ENCODE data around the gene UBB.
"Not testable (repeated sequence)": the region's sequence is repeated elsewhere in the genome, so short reads cannot be mapped to it uniquely, and the experiment has no call there.

Gene UBB

DNA sequence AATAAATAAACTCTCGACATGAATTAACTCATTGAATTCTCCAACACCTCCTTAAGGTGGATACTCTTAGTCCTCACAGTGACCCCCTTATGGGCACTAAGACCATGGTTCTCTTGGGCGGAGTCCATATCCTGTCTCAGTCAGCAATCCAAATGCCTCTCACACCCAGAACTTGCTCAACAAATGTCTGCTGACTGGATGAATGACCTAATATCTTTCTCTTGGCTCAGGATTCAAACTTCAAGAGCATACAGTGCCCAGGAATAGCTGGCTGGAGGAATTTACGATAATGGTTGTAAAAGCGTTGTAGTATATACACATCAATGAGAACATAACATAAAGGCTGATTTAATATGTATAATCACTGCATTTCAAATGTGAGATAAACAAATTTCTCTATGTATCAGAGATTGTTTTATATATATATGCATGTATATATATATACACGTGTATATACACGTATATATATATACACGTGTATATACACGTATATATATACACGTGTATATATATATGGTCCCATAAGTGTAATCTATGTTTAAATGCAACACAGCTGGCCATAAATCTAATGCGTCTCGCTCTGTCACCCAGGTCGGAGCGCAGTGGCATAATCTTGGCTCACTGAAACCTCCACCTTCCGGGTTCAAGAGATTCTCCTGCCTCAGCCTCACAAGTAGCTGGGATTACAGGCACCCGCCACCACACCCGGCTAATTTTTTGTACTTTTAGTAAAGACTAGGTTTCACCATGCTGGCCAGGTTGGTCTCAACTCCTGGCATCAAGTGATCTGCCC is 6.5 kb upstream of the UBB start:
- no peak for DNase-seq (ENCODE audit: low read depth, low spot score)

DNA sequence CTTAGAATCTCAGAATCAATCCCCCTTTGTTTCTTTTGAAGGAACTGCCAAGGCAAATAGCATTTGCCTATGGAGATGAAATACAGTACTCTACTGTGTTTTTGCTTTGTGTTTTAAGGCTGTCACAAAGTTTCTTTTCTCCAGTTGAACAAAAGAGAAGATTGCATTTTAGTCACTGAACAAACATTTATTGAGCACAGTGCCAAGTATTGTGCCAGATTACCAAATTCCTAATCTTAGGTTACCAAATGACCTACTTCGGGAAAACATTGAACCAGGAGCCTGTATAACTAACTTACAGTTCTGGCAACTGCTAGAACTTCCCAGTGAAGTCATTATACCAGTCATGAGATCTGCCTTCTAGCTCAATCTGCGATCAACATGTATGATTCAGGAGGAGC is 3.0 kb upstream of the UBB start:
- no peak for DNase-seq (ENCODE audit: low read depth, low spot score)

DNA sequence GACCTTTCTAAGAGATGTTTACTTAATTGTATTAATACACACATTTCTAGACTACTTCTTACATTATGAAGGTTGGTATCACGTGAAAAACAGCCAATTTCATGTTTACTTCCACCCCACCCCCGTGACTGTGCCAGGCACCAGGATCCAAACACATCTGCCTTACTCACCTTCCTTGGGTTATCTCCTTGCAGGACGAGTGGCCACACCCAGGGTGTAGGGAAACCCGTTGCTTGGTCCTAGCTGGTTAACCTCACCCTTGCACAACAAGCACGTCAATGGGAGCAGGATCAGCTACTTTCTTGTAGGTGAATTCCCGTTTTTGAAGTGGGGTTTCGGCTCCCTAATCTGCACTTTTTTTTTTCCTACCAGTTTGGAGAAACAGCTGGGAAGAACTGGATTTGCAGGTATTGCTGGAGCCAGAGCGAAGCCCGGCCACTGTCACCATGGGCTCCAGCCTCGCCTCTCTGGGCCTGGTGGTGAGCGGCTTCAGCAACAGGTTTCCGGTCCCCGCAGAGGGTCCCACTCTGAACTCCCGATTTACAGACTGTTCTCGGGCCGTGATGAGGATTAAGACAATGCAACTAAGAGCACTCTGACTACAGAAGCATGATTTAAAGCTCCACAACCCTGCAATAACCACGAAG is 2.1 kb upstream of the UBB start:
- no peak for DNase-seq (ENCODE audit: low read depth, low spot score)

DNA sequence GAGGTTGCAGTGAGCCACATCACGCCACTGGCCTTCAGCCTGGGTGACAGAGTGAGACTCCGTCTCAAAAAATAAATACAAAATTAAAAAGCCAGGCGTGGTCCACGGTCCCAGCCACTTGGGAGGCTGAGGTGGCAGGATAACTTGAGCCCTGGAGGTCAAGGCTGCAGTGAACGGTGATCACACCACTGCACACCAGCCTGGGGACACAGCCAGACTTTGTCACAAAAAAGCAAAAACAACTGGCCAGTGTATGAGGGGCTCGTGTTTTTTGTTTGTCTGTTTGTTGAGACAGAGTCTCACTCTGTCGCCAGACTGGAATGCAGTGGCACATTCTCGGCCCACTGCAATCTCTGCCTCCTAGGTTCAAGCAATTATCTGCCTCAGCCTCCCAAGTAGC is 1.2 kb upstream of the UBB start:
- DNase-seq (ENCODE audit: low read depth, low spot score), result no peak

DNA sequence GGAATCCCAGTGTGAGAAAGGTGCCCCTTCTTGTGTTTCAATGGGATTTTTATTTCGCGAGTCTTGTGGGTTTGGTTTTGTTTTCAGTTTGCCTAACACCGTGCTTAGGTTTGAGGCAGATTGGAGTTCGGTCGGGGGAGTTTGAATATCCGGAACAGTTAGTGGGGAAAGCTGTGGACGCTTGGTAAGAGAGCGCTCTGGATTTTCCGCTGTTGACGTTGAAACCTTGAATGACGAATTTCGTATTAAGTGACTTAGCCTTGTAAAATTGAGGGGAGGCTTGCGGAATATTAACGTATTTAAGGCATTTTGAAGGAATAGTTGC is 567 bp downstream of the UBB start:
- DNase-seq (ENCODE audit: low read depth, low spot score), result no peak

DNA sequence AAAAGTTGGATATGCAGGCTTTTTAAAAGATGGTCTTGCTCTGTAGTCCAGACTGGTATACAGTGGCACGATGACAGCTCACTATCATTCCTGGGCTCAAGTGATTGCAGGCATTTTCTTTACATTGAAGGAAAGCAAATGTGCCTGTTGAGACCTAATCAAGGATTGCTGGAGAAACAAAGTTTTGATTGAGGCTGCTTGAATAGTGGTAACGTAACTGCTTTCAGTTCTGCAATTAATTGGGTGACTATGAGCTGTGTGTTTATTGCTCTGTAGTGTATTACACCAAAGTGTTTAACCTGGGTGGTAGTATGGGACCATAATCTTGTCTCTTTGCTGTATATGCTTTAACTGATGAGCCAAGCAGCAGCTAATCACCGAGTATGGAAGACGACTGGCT is 2.3 kb downstream of the UBB start:
- no peak for DNase-seq (ENCODE audit: low read depth, low spot score)

DNA sequence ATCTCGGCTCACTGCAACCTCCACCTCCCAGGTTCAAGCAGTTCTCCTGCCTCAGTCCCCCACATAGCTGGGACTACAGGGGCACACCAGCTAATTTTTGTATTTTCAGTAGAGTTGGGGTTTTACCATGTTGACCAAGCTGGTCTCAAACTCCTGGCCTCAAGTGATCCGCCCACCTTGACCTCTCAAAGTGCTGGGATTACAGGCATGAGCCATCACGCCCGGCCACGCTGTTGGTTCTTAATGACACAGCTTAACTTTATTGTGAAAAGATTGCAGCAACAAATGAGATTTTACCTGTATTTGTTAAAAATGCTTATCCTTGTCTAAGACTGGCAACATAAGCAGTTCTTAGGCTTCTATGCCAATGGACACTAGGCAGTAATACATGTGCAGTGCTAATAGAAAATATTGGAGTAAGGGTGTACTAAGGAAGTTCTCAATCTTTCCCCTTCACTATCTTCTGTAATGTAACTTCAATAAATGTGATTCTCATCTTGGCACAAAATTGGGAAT is 2.9 kb downstream of the UBB start:
- no peak for DNase-seq (ENCODE audit: low read depth, low spot score)

DNA sequence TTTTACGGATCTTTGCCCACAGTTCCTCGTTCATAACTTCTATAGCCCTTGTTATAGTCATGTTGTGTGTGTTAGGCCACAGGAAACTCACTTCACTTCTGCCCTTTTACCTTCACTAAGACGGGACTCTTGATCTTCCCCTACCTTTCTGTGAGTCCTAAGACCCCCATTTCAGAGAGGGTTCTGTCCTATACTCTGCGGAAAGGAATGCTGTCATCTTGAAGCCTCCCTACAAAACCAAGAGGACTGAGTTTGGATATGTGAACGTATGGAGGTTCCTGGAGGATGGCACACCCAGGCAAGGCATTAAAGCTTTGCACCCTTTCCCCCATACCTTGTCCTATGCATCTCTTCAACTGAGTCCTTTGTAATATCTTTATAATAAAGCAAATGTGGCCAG is 3.7 kb downstream of the UBB start:
- DNase-seq (ENCODE audit: low read depth, low spot score), result no peak

DNA sequence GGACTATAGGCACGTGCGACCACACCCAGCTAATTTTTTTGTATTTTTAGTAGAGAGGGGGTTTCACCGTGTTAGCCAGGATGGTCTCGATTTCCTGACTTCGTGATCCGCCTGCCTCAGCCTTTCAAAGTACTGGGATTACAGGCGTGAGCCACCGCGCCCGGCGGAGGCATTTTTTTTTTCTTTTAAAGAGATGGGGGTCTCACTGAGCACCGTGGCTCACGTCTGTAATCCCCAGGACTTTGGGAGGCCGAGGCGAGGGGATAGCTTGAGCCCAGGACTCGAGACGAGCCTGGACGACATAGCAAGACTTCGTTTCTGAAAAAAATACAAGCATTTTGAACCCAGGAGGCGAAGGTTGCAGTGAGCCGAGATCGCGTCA is 5.2 kb downstream of the UBB start:
- DNase-seq (ENCODE audit: low read depth, low spot score), result not testable (repeated sequence)

DNA sequence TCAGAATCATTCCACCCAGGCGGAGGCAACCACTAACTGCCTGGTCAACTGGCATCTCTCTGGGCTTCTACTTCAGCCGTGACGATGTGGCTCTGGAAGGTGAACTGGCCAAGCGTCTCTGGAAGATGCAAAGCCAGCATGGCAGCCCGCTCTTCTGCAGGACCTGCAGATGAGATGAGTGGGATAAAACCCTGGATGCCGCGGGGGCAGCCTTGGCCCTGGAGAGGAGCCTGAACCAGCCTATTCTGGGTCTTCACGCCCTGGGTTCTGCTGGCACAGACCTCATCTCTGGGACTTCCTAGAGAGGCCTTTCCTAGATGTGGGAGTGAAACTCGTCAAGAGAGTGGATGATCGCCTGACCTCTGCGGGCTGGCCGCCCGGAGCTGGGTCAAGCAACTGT is 10.6 kb downstream of the UBB start:
- DNase-seq (ENCODE audit: low read depth, low spot score), result no peak

DNA sequence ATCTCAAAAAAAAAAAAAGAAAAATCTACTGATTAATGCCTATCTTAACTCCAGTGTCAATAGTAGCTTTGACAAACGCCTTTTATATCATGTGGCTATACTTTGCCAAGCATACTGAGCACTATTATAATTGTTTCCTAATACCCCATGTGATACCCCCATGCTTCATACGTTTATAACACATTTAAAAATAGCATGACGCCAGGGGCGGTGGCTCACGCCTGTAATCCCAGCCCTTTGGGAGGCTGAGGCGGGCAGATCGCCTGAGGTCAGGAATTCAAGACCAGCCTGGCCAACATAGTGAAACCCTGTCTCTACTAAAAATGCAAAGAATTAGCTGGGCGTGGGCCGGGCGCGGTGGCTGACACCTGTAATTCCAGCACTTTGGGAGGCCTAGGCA is 11.6 kb downstream of the UBB start:
- not testable (repeated sequence) for DNase-seq (ENCODE audit: low read depth, low spot score)

DNA sequence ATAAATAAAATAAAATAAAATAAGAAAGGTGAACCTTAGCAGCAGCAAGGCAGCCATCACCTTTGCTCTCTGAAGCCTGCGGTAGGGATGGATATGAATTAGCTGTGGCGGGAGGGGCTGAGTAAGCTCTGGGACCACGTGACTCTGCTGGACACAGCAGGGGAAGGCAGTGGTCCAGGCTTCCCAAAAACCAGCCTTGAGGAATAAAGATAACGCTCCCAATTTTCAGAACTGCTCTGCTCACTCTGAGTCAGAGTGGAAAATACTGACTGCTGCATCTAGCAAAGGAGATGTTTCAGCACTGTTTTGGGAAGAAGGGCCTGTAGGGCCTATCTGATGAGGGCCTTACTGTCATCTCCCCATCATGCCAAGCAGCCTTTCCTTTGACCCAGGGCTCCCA is 15.0 kb downstream of the UBB start:
- not testable (repeated sequence) for DNase-seq (ENCODE audit: low read depth, low spot score)

DNA sequence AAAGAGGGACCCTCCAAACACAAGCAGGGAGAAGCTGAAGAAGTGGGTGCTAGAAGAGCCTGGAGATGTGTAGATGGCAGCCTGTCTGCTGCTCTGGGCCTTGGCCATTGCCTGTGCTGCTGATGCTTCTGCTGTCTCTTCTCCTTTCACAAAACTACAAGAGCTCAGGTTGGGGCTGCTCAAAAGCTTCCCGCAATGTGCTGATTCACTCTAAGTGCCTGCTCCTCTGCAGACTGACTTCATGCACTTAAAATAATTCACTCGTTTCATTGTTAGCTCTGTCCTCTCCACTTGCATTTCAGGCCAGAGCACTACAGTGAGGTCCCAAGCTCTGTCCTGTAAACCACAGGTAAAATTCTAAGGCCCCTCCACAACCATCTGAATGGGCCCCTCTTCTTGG is 15.8 kb downstream of the UBB start:
- not testable (repeated sequence) for DNase-seq (ENCODE audit: low read depth, low spot score)

DNA sequence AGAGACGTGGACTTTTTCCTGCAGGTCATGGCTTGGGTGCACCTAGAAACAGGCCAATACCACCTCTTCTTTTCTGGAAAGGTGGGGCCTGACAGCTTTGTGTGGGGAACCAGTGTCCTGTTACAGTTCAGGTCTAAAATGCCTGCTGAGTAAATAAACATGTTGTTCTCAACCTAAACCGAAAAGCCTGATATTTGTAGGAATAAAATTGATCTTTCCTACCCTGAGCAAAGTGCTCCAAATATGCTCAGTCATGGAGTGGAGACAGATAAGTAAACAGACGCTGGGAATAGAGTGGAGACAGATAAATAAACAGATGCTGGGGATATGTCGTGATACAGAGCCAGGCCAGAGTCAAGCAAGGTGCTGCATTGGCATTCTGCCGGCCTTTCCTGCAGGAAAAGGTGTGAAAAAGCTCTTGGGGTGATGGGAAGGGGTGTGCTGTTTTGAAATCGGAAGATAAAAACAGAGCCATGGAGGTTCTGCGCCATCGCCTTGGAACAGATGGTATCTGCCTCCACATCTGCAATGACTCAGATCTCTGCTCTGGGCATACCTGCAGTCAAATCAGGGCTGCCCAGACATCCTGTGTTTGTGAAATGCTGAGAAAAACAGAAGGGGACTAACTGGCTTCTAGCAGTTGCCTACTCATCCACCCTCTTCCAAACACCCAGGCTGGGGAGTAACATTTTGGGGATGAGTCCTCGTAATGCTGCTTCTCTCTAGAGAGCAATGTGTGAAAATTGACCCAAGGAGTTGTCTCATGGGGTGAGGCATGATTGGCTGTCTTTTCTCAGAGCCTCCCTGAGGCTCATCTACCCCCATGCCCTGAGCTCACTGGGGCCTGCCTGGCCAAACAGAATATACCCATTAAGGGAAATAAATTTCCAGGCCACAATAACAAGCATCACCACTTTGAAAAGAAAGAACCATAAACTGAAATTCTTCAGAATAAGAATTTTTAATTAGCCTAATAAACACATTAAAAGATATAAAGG is 17.7 kb downstream of the UBB start:
- no peak for DNase-seq (ENCODE audit: low read depth, low spot score)

DNA sequence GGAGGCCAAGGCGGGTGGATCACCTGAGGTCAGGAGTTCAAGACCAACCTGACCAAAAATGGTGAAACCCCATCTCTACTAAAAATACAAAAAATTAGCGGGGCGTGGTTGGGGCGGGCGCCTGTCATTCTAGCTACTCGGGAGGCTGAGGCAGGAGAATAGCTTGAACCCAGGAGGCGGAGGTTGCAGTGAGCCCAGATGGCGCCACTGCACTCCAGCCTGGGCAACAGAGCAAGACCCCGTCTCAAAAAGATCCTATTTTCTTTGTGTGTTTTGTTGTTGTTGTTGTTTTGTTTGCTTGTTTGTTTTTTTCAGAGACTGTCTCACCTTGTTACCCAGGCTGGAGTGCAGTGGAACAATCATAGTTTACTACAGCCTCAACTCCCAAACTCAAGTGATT is 23.0 kb downstream of the UBB start:
- DNase-seq (ENCODE audit: low read depth, low spot score), result not testable (repeated sequence)

DNA sequence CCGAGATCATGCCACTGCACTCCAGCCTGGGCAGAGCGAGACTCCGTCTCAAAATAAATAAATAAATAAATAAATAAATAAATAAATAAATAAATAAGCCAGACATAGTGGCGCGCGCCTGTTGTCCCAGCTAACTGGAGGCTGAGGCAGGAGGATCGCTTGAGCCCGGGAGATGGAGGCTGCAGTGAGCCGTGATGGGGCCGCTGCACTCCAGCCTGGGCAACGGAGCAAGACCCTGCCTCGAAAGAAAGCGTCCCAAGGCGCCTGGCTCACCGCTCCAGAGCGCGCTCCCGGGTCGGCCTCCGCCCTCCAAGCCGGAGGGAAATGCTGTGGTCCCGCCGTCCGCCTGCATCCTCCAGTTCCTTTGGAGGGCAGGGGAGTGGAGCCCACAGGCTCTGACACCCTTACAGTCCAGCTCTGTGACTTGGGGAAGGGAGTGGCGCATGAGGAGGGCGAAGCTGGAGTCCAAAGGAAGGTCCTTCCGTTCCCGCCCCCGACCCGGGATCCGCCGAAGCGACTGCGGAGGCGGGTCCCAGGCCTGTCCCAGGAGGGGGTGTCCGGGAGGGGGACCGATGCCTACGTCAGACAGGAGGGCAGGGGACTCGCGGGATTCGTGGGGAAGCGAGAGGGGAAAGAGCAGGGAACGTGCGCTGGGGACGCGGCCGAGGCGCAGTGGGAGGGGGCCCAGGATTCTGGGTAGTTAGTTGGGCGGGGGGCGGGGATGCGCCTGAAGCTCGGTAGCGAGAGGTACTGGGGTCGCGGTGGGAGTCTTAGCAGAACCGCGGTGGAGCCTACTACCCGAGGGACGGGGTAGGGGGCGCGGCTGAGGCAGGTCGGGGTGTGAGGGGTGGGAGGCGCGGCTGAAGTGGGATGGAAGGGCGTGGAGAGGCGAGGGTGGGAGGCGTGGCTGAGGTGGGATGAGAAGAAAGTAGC is 26.1 kb downstream of the UBB start:
- no peak for DNase-seq (ENCODE audit: low read depth, low spot score)

DNA sequence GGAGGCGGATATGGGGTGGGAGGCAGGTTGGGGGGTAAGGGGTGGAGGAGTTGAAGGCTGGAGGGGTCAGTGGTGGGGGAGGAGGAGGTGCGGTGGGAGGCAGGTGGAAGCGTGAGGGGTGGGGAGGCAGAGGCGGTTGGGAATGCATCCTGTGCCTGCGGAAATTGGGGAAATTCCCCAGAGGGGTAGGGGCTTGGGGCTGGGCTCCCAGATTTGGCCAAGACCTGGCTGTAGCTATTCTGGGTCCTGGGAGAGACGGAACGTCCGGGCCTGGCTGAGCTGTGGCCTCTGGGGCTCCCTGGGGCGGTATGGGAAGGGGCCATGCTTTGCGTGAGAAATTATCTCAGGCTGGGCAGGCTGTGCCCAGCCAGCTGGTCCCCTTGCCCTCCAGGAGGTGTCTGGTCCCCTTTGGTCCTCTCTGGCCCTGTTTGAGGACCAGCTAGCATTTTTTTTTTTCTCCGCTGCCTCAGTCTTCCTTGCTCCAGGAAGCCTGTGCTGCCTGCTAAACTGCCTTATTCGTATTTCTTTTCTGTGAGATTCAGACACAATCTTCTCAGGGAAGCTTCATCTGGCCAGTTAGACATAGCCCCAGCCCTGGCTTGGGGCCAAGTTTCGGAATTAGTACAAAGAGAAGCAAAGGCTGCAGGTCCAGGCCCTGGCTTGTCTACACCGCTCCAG is 27.2 kb downstream of the UBB start:
- peak; percentile 33 for DNase-seq (ENCODE audit: low read depth, low spot score)

DNA sequence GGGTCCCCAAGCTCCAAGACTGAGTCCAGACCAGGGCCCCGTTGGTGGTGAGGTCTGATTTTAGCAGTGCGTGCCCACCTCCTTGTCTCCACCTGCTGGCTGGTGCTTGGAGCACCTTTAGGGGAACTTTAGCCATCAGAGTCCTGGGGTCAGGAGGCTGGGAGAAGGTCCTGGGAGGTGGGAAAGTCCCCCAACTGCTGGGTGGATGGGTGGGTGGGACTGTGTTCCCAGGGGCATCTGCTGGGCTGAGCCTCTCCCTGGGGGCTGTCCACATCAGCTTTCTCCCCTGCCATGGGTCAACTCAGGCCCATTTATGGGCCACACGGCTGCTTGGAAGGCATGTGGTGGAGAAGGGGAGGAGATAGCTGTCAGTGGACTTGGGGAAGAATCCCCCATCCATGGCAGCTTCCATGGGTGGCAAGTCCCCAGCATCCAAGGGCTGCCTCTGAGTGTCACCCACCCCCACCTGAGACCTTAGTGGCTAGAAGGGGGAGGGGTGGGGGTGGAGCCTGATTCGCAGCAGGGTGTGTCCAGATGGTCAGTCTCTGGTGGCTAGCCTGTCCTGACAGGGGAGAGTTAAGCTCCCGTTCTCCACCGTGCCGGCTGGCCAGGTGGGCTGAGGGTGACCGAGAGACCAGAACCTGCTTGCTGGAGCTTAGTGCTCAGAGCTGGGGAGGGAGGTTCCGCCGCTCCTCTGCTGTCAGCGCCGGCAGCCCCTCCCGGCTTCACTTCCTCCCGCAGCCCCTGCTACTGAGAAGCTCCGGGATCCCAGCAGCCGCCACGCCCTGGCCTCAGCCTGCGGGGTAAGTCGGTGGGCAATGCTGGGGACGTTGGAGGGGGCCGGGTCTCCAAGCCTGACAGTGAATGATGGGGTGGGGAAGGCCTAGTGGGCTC is 34.4 kb downstream of the UBB start, which contains the start of gene TRPV2:
TSS of gene TRPV2 (plus strand) at position 541 of the 894 bp plus-strand sequence. CDS start 2,098 bp downstream, outside the sequence.
- DNase-seq (ENCODE audit: low read depth, low spot score), result no peak

DNA sequence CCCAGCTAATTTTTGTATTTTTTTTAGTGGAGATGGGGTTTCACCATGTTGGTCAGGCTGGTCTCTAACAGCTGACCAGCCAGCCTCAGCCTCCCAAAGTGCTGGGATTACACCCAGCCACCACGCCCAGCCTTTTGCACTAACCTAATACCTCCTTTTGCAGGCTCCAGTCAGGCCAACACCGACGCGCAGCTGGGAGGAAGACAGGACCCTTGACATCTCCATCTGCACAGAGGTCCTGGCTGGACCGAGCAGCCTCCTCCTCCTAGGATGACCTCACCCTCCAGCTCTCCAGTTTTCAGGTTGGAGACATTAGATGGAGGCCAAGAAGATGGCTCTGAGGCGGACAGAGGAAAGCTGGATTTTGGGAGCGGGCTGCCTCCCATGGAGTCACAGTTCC is 36.5 kb downstream of the UBB start:
- no peak for DNase-seq (ENCODE audit: low read depth, low spot score)
